NCI-H510A (cell line): Measurements from ENCODE around the gene NCBP3.

ENCODE experiments used
- DNase-seq: peaks from one replicate; lab custom pipeline; 2025; lab: John Stamatoyannopoulos, UW

The NCBP3 gene, protein sequence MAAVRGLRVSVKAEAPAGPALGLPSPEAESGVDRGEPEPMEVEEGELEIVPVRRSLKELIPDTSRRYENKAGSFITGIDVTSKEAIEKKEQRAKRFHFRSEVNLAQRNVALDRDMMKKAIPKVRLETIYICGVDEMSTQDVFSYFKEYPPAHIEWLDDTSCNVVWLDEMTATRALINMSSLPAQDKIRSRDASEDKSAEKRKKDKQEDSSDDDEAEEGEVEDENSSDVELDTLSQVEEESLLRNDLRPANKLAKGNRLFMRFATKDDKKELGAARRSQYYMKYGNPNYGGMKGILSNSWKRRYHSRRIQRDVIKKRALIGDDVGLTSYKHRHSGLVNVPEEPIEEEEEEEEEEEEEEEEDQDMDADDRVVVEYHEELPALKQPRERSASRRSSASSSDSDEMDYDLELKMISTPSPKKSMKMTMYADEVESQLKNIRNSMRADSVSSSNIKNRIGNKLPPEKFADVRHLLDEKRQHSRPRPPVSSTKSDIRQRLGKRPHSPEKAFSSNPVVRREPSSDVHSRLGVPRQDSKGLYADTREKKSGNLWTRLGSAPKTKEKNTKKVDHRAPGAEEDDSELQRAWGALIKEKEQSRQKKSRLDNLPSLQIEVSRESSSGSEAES

DNA sequence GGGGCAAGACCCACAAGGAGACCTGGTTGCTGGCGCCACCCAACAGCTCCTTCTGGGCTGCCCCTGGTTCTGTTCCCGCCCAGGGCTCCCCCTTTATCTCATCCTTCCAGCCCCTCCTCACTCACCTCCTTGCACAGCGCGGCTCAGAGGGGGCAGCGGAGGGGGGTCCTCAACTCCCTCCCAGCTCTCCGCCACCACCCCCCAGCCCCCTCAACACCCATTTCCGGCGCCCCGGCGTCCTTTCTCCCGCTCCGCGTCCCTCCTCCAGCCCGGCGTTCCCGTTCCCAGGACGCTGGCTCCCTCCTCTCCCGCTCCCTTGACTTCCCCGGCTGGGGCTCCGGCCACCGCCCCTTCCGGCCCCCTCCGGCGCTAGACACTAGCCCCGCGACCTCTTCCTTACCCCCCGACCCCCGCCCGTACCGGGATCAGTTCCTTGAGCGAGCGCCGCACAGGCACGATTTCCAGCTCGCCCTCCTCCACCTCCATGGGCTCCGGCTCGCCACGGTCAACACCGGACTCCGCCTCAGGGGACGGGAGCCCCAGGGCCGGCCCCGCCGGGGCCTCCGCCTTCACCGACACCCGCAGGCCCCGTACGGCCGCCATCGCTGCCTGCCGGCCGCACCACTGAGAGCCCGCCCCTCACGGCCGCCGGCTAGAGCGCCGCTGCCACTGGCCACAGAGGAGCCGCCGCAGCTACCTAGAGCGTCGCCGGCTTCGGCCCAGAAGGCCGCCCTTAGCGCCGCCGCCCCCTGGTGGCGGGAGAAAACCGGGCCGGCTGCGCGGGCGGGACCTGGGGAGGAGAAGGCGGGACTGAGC, at the start of gene NCBP3:
NCBP3 (minus strand) TSS at position 626 of the 816 bp plus-strand sequence; CDS start at position 603, 23 bp downstream.
- DNase-seq = peak; percentile 87

DNA sequence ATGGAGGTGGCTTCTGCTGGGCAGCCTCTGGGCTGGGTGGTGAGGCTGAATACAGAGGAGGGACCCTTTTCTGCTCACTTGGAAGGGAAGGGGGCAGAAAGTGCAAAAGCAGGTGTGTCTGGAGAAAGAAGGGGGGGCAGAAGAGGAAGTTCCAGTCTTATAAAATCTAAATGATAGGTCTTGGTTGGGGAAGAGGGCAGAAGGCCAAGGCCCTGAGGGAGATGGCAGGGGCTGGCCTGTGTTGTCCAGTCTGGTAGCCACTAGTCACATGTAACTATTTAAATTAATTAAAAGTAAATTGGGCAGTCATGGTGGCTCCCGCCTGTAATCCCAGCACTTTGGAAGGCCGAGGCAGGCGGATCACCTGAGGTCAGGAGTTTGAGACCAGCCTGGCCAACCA, 49.3 kb upstream of the NCBP3 start:
- no peak for DNase-seq

DNA sequence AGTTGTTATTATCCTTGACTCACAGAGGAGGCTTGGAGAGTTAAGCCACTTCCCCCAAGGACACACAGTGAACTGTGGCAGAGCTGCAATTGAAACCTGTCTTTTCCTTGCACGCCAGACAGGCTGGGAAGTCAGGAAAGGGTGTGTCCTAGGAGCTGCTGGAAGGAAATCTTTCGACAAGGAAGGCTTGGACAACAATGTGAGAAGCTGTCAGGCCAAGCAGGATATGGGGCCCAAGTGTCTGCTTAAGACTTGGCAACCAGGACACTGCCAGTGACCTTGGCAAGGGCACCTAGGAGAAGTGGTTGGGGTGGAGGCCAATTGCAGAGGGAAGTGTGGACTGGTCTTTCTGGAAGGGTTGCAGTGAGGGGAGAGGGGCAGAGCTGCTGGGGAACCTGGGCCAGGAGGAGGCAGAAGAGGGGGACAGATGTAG, 48.9 kb upstream of the NCBP3 start:
- no peak for DNase-seq

DNA sequence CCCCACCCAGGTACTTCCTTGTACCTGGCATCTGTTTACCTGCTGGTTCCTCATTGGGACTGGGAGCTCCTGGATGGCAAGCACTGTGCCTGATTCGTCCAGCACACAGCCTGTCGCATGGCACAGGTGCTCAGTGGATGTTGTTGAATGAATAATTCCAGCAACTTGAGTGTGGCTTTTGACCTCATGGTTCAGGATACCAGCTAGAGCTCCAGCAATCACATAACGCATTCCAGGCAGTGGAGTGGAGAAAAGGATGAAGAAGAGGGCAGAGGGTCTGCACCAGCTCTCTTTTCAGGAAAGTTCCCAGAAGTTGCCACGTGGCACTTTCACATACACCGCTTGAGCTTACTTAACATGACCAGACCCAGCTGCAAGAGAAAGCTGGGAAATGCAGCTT, 48.1 kb upstream of the NCBP3 start:
- no peak for DNase-seq

DNA sequence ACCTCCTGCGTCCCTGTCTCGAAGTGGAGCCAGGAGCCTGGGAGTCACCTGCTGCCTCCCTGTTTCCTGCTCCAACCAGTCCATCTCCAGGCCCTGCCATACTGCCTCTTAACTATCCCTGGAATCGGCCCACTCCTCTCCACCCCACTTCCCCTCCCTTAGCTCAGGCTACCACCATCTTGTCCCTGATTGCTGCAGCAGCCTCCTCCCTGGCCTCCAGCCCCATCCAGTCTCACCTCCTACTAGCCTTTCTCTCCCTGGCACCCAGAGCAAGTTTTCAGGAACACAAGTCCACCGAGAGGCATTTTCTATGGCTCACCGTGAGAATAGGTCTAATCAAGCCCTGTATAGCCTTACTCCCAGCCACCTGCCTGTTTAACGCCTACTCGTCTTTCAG, 47.7 kb upstream of the NCBP3 start:
- DNase-seq = no peak

DNA sequence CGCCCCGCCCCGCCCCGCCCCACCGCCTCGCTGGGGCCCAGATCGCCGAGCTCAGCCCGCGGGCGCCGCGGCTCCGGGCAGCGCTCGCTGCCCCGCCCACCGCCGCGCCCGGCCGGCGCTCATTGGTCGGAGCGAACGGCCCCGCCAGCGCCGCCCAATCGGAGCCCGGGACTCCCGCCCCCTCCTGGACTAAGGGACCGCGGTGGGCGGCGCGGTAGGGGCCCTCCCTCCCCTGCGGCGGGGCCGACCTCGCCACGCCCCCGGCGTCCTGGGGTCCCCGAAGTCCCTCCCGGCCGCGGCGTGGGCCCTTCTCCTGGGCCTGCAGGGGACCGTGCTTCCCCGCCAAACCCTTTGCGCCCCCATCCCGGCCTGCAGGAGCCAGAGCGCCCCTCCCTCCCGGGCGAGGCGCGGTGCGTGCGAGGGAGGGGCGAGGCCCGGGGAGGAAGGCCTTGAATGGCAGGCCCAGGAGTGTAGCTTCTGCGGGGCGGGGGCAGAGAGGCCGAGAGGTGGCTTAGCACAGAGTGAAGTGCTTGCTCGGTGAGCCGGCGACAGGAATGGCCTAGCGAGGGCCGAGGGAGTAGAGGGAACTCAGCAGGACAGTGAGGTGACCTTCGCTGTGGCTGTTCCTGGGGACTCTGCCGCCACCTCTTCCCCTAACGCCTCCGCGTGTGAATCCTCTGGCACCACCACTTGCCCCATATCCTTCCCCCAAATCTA, 47.1 kb upstream of the NCBP3 start, which contains the start of gene CAMKK1:
CAMKK1 (minus strand) TSS at position 51 of the 717 bp plus-strand sequence. CDS start 7,366 bp downstream, outside the sequence.
- DNase-seq = peak; percentile 99

DNA sequence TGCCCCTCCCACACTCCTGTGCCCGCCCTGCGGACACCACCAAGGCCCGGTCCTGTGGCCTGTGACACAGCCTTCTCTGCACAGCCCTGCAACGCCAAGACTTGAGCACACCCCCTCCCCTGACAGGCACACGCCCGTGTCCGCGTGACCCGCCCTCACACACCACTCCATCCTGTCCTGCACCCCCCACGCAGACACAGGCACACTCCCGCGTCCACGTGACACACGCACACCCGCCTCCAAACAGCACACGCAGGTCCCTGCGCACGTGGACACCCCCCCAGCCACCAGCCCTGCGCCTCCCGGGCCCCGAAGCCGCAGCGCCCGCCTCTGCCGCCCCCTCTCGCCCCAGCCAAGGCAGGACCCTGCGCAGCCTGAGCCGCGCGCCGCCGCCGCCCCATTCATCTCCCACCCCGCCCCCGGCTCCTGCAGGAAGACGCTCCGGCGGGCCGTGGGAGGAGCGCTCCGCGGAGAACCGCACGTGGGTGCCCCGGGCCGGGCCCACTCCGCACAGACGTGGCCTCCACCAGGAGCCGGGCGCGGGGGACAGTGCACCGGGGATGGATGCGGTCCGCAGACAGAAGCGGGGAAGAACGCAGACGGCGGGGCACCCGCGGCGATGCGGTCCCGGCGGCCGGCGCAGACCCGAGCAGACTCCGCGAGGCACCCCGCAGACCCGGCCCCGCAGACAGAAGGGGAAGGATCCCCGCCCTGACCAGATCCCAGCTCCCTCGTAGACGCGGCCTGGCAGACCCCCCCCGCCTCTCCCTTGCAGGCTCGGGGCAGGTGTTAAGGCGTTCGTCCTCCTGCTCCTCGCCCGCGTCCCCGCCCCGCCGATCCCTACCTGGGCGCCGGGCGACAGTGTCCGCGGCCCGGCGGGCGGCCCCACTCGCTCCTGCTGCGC, 46.3 kb upstream of the NCBP3 start:
- DNase-seq = no peak

DNA sequence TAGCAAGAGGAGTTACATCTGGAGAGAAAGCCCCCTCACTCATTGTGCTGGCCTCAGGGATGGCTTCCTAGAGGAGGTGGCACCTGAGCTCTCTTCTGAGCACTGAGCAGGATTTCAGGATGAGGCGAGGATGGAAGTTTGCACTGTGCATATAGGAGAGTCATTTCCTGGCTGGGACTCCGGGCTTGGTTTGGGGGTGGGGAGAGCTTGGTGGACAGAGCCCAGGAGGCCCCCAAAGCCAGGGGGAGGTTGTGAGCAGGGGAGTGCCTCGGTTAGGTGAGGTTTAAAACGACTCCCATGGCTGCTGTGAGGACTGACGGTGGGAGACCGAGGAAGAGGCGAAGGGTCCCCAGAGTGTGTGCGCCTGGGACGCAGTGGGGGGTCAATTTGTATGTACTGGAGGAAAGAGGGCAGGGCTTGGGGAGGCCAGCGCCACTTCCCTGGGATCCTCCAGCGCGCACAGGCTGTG, 45.6 kb upstream of the NCBP3 start:
- peak; percentile 69 for DNase-seq

DNA sequence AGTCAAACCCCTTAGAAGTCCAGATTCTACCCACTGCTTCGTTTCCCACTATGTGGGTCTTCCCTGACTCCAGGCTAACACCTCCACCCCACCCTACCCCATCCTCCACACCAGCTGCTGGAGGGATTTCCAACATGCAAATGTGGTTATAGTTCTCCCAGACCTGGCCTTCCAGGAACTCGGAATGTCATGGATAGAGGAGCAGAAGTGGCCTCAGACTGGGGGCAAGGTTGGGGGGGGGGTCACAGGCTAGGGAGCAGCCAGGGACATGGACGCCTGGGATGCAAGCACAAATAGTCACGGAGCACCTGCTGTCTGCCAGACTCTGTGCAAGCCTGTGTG, 44.8 kb upstream of the NCBP3 start:
- DNase-seq = no peak

DNA sequence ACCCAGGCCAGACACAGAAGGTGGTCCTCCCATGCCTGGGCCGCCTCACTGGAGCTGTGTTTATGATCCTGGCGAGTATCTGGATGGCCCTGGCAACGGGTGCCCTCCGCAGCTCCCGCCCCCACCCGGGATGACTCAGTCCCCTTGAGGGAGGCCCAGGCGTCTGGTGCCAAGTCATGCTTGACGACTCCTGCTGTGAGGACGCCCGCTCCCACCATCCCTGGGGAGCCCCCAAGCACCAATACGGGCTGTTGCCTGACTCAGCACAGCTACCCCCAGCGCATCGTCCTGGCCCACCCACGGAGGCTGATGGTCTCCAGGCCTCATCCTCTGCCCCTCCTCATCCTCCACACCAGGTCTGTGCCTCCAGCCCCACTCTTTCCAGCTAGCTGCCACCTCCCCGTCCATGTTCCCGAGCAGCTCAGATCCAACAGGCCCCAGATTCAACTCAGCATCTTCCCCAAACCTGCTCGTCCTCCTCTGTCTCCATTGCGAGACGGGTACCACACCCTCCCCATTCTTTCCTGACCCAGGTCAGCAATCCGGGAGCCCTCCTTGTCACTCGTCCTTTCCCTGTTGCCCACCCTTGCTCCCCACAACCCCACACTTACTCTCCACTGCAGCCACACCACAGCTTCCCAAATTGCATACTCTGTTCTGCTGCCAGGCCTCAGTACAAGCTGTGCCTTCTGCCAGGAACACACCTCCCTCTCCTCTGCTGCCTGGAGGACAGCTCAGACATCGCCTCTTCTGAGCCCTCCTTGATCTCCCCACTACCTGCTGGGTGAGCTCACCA, 44.2 kb upstream of the NCBP3 start:
- DNase-seq = peak; percentile 89

DNA sequence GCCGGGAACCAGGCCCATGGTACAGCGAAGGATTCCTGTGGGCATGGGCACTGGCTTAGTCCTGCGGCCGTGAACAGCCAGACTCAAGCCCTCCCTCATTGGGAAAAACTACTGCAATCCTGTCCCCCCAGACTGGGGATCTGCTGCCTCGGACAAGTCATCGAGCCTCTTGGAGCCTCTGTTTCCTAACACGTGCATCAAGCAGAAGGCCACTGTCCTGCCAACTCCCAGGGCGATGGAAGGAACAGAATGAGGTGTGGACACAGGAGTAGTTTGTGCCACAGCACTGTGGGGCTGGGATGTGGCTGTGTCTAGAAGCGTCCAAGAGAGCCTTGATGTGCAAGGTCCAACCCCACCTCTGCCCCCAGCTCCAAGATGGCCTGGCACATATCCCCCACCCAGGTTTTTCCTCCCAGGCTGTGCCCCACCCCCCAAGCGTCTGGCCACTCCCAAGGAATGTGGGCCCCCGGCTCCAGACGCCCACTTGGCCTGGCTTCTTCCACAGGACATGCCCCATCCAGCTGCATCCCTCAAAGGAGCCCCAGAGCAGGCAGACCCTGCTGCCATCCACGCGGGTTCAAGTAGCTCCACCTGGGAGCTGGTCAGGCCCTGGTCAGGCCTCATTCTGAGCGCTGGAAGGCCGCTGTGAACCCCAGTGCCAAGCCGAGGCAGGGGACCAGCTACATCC, 43.4 kb upstream of the NCBP3 start:
- DNase-seq = no peak

DNA sequence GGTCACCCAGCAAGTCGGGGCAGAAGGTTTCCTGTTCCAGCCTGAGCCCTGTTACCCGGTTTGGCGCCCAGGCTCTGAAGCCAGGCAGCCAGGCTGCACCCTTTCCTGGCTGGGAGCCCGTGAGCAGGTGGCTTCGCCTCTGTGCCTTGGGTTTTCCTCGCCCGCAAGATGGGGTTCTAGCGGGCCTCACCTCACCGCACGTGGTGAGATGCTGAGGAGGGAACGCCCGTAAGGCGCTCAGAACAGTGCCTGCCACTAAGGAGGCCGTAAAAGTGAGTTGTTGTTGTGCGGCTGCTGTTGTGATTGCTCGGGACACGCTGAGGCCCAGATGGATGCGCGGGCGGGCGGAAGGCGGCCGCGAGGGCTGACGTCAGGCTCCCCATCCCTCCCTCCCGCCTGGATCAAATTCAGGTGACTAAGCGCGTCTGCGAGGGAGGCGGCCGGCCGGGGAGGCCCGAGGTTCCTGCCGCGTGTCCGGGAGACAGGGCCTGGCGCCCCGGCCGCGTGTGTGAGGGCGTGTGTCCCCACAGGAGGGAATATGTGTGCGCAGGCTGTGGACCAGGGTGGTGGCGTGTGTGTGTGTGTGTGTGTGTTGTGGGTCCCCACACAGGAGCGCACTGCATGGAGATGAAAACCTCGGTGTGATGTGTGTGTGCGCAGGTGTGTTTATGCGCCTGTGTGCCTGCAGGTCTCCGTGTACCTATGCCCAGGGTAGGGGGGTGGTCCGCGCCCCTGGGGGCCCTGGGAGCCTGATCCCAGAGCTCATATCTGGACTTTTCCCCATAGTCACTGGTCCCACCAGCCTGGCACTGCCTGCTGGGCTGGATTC, 42.5 kb upstream of the NCBP3 start:
- peak; percentile 87 for DNase-seq

DNA sequence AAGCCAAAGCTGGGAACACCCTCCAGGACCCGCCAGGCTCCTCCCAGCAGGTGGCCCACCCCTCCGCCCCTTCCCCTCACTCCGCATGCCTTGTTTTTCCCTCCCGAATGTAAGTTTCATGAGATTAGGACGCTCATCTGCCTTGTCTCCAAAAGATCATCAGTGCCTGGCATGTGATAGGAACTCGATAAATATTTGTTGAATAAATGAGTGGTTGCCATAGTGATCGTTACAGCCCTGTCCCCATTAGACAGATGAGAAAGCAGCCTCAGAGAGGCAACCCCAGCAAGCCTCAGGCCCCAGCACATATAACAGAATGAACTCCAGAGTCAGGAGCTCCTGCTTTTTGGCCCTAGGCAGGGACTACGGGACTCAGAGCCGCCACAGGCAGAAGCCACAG, 41.8 kb upstream of the NCBP3 start:
- no peak for DNase-seq

DNA sequence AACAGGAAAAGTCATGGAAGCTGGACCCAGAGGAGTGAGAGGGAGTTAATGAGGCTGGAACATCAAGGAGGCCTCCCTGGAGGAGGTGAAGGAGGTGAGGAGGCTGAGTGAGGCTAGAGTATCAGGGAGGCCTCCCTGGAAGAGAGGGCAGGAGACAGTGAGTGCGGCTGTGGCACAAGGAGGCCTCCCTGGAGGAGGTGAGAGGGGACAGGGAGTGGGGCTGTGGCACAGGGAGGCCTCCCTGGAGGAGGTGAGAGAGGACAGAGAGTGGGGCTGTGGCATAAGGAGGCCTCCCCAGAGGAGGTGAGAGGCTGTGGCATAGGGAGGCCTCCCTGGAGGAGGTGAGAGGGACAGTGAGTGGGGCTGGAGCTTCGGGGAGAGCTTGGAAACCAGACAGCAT, 41.3 kb upstream of the NCBP3 start:
- no peak for DNase-seq

DNA sequence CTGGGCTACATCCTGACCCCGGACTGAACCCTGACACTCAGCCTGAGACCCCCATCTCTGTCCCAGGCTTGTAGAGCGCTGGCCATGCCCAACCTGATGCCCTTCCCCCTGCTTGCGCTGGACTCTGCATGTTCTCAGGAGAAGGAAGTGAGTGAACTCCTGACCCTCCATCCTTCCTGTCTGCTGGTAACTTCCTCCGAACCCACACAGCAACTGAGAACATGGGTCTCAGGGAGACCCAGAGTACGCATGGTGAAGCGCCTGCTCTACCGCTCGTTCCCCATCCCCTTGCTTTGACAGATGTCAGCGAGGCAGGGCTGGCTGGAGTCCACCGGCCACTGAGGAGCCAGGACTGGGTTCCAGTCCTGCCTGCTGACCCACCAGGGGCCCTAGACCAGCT, 40.7 kb upstream of the NCBP3 start:
- DNase-seq = no peak

DNA sequence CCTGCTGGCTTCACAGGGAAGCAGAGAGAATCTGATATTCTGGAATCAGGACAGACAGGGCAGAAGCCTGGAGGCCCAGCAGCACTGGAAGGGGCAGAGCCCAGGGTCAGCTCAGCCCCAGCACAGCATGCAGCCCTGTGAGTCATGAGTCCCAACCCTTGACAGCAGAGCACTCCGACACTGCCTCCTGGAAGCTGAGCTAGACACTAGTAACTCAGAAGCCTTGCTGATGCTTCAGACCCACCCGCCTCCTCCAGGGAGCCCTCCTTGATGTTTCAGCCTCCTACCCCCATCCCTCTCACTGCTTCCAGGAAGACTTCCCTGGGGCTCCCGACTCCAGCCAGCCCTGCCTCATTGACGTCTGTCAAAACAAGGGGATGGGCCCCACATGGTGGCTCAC, 39.9 kb upstream of the NCBP3 start:
- DNase-seq = no peak

DNA sequence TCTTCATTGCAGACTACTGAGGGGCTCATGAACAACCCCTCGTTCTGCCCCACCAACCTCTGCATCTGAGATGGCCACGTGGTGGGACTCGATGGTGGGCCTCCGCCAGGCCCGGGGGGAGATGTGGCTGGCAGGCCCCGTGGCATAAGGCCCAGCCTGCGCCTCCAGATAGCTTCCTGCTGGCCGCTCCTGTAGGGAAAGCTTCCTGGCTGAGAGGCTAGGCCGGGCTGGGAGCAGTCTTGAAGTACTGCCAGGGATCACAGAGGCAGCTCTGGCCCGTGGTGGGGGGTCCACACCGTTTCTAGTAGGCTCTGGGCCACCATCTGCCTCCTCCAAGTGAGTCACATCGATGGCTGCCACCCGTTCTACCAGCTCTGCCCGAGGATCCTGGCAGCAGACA, 39.2 kb upstream of the NCBP3 start:
- DNase-seq = no peak

DNA sequence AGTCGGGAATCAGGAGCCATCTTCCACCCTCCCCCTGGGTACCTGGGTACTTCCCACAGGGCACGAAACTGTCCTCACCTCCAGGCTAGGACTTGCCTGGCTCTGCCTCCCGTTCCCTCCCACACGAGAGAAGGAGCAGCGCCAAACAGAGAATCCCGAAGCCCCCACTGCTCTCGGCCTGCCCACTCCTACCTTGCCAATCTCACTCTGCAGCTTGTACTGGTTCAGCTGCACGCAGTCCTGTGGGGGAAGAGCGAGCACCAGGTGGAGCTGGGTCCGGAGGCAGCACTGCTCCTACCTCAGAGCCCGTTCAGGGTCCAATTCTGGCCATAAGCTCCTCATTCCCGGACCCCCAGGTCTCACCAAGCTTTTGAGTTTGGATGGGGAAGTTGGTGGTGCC, 38.1 kb upstream of the NCBP3 start:
- DNase-seq = no peak

DNA sequence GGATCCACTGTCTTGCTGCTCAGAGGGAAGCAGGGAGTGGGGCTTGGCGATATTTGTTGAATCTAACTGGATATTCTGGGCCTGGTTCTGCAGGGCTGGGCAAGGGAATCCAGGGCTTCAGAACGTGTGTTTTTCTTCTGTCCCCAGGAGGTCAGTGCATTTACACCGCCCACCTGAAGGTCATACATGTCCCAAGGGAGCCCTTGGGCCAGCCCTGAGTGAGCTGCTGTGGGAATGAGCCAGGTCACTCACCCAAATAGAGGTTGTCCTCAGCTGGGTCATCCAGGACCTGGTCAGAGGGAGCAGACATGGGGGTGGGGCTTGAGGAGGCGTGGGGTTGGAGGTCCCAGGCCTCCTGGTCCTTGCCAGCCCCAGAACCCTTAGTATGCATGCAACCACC, 36.2 kb upstream of the NCBP3 start:
- DNase-seq = no peak
